GM10266 (cell line): ENCODE measurements around the gene ZNF296.
"Not testable (repeated sequence)": the region's sequence is repeated elsewhere in the genome, so short reads cannot be mapped to it uniquely, and the experiment has no call there.

Experiments
- DNase-seq: peaks from one replicate; pipeline ENCODE4 v3.0.0; 2012; ENCODE audit errors: extremely low spot score
- TF ChIP-seq, protein P1 (sequence below): IDR thresholded peaks from 2 replicates; pipeline ENCODE4 v1.5.1; 2012; ENCODE audit warnings: mild to moderate bottlenecking, low read depth; ENCODE audit not compliant: control insufficient read depth, insufficient read depth; ENCODE audit errors: missing control alignments

Gene ZNF296

DNA sequence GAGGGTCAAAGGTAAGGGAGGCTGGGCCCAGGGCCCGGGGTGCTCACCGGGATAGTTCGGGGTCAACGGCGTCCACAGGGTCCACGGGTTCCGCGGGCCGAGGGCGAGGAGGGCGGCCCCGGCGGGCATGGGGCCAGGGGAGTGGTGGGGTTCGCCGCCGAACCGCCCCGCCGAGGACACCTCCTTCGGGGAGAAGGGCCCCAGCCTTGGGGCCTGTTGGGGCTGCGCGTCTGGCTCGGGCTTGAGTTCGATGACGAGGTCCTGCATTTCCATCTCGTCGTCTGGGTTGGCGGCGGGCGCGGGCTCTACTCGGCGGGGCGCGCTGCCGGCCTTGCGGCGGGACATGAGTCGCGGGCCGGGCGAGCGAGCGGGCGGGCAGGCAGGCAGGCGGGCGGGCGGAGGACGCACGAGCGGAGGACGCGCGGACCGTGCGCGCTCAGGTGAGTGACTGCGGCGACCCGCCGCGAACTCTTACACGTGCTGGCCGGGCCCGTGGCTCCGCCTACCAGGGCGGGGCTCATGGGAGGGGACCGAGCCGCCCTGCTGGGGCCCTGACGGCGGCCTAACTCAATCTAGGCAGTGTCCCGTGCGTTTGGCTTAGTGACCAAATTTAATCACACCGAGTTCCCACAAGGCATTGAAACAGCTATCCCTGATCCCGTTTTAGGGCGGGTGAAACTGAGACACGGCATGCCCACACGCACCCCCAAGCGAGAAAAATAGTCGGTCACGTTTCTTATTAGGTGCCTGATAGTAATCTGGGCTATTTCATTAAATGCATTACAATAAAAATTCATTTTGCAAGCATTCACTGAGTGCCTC lies at the start of gene ZNF296:
TSS of gene ZNF296 (minus strand) at position 450 of the 822 bp plus-strand sequence. CDS start at position 345, 105 bp downstream.
- TF ChIP-seq, protein P1, sequence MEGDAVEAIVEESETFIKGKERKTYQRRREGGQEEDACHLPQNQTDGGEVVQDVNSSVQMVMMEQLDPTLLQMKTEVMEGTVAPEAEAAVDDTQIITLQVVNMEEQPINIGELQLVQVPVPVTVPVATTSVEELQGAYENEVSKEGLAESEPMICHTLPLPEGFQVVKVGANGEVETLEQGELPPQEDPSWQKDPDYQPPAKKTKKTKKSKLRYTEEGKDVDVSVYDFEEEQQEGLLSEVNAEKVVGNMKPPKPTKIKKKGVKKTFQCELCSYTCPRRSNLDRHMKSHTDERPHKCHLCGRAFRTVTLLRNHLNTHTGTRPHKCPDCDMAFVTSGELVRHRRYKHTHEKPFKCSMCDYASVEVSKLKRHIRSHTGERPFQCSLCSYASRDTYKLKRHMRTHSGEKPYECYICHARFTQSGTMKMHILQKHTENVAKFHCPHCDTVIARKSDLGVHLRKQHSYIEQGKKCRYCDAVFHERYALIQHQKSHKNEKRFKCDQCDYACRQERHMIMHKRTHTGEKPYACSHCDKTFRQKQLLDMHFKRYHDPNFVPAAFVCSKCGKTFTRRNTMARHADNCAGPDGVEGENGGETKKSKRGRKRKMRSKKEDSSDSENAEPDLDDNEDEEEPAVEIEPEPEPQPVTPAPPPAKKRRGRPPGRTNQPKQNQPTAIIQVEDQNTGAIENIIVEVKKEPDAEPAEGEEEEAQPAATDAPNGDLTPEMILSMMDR = no peak
- DNase-seq = peak; percentile 93

DNA sequence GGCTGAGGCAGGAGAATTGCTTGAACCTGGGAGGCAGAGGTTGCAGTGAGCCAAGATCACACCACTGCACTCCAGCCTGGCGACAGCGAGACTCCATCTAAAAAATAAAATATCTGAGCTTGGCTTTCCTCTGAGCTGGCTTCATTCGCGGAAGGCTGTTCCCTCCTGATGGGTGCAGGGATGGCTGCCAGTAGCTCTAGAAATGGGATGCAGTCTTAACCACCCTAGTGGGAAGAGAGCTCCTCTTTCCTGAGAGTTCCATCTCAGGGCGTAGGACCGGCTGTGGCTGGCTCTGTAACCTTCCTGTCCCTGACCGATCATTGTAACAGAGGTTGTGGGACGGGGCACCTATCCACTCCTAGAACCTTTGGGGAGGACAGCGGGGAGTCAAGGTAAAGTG lies 49.1 kb upstream of the ZNF296 start:
- TF ChIP-seq, protein P1 = no peak
- DNase-seq = no peak

DNA sequence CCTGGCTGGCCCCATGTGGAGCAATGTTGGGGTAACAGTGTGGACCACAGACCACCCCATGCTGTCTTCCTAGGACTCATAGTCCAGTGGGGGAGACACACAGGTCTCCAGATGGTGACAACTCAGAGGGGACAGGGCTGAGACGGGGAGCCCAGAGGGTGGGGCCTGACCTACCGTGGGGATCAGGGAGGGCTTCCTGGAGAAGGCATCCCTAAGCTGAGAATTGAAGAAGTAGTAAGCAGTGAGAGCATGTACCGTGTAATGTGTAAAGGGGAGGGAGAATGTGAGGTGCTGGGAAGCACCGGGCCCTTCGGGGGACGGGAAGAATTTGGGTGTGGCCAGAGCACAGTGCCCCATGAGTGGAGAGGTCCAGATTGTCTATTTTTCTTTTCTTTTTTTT lies 47.7 kb upstream of the ZNF296 start:
- TF ChIP-seq, protein P1 = no peak

DNA sequence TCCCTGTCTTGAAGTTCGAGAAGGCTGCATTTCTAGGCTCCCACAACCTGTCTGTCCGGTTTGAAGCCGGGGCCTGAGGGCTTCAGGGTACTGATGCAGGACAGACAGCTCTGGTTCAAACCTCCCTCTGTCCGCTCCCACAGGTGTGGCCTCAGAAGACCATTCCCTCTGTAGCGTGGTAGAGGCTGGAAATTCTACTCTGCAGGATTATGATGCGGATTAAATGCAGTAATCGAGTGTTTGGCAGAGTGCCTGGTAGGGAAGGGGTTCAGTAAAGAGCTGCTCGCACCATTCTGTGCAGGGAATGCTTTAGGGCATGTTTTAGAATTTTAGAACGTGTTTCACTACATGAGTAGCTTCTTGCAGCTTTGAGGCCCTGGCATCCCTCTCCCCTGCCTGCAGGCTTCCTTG lies 47.2 kb upstream of the ZNF296 start:
- no peak for DNase-seq

More for the DNA sequence above, 47.7 kb upstream of the ZNF296 start:
- no peak for DNase-seq

DNA sequence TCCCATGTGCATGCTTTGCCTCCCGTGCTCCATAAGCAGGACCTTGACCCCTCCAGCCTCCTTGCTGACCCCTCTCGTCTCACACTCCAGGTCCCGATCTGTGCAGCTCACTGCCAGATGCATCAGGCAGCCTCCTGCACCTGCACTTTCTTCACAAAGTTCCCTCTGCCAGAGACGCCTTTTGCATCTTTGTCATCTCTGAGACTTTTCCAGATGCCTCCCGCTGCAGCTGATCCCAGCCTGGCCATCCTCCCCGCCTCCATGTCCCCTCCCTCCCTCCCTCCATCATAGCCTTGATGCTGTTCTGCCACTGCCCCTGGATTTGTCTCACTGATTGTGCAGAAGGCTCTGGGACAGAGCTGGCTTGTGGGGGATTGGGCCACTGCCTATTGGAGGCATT lies 46.6 kb upstream of the ZNF296 start:
- DNase-seq = no peak

More for the DNA sequence above, 47.2 kb upstream of the ZNF296 start:
- TF ChIP-seq, protein P1 = no peak

DNA sequence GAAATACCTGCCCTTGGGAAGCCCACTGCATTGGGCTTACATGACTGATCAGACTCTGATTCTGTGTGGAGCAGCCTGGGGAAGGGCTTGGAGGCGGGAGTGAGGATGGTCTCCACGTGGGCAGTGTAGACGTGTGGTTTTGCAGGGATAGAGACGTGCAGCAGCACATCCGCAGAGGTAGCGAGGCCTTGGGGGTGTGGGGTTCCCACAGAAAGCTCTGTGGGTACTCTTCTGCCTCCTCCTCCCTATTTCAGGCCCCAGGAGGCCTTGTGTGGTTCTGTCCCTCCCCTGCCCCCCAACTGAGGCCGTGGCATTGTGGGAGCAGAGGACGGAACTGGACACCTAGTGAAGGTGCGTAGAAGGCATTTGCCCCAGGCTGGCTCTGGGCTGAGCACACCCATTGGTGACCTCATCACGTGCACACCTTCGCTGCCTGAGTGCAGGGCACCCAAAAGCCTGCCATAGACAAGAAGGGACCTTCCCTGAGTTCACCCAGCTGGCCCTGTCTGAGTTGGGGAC lies 45.6 kb upstream of the ZNF296 start:
- DNase-seq = no peak
- TF ChIP-seq, protein P1 = no peak

More for the DNA sequence above, 46.6 kb upstream of the ZNF296 start:
- TF ChIP-seq, protein P1 = no peak

DNA sequence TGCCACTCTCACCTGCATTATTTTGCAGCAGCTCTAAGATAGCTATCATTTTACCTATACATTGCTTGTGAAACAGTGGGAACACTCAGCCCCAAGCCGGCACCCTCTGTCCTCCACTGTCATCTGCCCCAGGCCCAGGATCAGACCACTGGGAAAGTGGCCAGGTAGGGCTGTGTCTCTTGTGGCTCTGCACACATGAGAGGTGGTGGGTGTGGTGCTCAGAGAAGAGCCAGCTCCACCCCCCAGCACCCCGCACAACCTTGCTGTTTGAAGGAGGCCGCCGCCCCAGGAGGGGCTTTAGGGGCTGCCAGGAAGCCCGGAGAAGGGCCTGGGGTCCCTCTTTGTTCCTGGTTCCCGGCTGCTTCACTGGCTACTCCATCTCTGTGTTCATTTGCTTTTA lies 43.3 kb upstream of the ZNF296 start:
- no peak for DNase-seq

DNA sequence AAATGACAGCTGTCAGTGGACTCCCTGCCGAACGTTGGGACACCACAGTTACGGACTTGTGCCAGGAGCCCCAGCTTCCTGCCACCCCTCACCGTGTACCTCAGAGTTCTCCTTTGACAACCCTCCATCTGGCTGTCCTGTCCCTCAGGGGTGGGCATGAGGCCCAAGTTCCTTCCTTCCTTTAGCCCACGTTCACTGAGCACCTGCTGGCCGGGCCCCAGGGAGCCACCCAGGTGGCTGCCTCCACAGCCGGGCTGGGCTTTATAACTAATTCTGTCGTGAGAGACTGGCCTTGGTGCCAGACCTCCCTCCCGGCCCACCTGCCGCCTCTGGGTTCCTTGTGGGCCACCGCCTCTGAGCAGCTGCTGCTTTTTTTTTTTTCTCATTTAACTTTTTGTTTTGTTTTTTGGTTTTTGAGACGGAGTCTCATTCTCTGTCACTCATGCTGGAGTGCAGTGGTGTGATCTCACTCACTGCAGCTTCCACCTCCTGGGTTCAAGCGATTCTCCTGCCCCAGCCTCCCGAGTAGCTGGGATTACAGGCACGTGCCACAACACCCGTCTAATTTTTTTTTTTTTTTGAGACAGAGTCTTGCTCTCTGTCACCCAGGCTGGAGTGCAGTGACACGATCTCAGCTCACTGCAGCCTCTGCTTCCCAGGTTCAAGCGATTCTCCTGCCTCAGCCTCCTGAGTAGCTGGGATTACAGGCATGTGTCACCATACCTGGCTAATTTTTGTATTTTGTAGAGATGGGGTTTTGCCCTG lies 42.5 kb upstream of the ZNF296 start:
- not testable (repeated sequence) for DNase-seq

More for the DNA sequence above, 43.3 kb upstream of the ZNF296 start:
- TF ChIP-seq, protein P1 = no peak
